Endometrial microvascular endothelial cells (primary cell): ENCODE results near the gene STK38. TPM values are rescaled to one million over a fixed set of nuclear protein-coding genes. Genes with fewer than 3 reads are reported as not detected.
"Not testable (repeated sequence)": the region's sequence is repeated elsewhere in the genome, so short reads cannot be mapped to it uniquely, and the experiment has no call there.

Experiments used
- in situ Hi-C: cut with HindIII; loops from 2 replicates; pipeline ENCODE4 v1.10.0; 2017; ENCODE audit warnings: low sequenced_read_pairs, low pct_unique_long_range_greater_than_20kb; ENCODE audit errors: inconsistent ontology term
- total RNA-seq: library from RNA; depleted of rRNA; stranded (reverse); fragments of >200 nt; gene quantifications from one replicate; pipeline ENCODE4 v1.2.3, GENCODE V29; 2015; ENCODE audit errors: inconsistent ontology term

STK38 gene
- total RNA-seq, result 22.5 TPM

GRCh38 chr6:36546920-36547645 is at the start of gene STK38:
TSS of gene STK38 (minus strand) at chr6:36547479. CDS start at chr6:36540202, 7,277 bp downstream.
- in situ Hi-C loops, result loop anchor here (10.0 kb wide), 1 partner anchor 48 kb away; the partner anchor contains the start of gene SRSF3

DNA sequence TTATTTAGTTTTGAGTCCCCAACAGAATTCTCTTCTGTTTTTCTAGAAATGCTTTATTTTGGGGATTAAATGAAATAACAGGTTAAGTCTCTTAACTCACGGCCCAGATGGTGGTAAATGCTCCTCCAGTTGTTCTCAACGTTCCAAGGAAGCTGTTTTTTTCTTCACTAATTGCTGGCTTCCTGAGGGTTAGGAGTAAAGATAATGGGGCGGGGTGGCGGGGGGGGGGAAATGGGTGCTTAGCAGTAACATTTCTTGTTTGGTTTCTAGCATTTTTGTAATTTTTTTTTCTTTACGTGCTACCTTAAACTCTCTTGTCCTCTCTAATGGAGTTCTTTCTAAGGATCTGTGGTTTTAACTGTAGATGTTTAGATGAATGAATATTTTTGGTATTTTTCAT is 49.1 kb upstream of the STK38 start:
- in situ Hi-C loops, result loop anchor here (10.0 kb wide), 1 partner anchor 52 kb away; the partner anchor contains the start of gene STK38

GRCh38 chr6:36594816-36595643 is 47.8 kb upstream of the STK38 start:
- in situ Hi-C loops, result loop anchor here (10.0 kb wide), 1 partner anchor 50 kb away; the partner anchor contains the start of gene STK38

- in situ Hi-C loops, result loop anchor here (10.0 kb wide), 1 partner anchor 49 kb away; the partner anchor contains the start of gene STK38
Observed at GRCh38 chr6:36594029-36594815, 46.9 kb upstream of the STK38 start, which contains the start of gene SRSF3. TSS of gene SRSF3 (plus strand) at chr6:36594362. CDS start at chr6:36596763, 2,401 bp downstream.

DNA sequence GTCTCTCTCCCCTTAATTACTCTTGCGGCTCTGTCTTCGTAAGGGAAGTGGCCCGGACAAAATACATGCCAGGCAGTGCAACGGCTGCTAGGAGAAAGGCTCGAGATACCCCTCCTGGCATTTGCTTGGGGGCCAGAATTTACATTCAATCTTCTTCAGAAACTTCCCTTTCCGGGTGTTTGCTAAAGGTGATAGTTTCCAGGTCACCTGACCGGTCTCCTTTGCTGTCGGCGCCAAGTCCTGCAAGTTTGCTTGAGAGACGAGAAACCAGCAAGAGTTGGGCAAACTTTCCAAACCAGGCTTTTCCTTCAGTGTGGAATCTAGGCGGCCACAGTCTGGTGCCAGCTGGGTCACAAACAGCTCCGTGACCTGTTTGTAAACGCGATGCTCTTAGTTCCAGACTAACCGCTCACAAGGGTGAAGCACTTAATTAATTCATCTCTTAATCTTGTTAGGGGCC is 46.3 kb upstream of the STK38 start:
- in situ Hi-C loops, result loop anchor here (10.0 kb wide), 1 partner anchor 49 kb away; the partner anchor contains the start of gene STK38

DNA sequence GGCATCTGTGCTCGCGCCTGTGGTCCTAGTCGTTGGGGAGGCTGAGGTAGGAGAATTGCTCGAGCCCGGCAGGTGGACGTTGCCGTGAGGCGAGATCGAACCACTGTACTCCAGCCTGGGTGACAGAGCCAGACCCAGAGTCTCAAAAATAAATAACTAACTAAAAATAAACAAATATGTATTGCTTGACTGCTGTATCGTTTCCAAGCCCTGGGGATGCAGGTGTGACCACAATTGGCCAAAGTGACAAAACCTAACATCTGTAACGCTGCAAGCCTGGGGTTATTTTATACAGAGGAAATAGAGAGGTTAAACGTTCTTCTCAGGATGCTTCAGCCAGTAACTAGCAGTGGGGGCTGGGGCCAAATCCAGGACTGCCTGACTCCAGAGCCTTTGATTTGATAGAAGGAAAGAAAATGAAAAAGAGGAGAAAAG is 45.0 kb upstream of the STK38 start:
- in situ Hi-C loops, result loop anchor here (10.0 kb wide), 1 partner anchor 47 kb away; the partner anchor contains the start of gene STK38

DNA sequence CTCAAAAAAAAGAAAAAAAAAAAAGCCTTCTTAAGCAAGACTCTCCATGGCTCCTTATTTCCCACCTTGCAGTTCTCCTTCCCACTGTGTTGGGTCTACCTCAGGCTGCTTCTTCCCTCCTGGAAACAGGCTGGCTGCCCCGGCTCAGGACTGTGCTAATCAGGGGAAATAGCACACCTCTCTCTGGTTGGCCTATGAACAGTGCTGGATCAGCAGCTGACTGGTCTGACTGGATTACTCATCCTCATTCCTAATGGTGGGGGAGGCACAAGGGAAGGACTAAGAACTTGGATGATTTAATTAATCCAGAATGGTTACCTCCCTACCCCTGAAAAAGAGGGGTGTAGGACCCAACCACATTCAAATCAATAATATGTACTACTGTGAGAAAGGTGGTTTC is 43.0 kb upstream of the STK38 start:
- in situ Hi-C loops, result loop anchor here (10.0 kb wide), 1 partner anchor 45 kb away; the partner anchor contains the start of gene STK38

DNA sequence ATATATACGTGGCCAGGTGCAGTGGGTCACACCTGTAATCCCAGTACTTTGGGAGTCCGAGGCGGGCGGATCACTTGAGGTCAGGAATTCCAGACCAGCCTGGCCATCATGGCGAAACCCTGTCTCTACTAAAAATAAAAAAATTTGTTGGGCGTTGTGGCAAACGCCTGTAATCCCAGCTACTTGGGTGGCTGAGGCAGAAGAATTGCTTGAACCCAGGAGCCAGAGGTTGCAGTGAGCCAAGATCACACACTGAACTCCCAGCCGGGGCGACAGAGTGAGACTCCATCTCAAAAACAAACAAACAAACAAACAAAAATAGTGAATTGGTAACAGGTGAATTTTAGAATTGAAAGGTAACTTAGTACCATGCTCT is 41.7 kb upstream of the STK38 start:
- in situ Hi-C loops, result not testable (repeated sequence)

DNA sequence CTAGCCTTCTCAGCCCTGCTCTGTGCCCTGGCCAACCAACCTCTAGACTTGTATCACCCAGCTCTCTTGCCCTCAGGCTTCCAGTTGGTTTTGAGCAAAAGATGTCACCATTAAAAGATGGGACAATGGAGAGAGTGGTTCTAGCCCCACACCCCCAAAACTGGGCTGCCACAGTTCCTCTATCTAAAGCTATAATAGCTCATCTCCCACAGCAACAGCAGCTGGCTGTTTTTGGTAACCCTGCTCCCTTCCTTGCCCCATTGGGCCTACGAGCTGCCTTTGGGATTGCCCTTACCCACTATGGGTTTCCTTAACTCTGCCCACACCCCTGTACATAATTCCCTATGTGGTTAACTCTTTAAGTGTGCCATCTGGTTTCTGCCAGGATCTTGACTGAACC is 39.3 kb upstream of the STK38 start:
- in situ Hi-C loops, result no loop called here

- in situ Hi-C loops, result no loop called here
Observed at GRCh38 chr6:36581716-36582115, 34.4 kb upstream of the STK38 start.

- in situ Hi-C loops, result no loop called here
Observed at GRCh38 chr6:36580184-36580526, 32.9 kb upstream of the STK38 start.

DNA sequence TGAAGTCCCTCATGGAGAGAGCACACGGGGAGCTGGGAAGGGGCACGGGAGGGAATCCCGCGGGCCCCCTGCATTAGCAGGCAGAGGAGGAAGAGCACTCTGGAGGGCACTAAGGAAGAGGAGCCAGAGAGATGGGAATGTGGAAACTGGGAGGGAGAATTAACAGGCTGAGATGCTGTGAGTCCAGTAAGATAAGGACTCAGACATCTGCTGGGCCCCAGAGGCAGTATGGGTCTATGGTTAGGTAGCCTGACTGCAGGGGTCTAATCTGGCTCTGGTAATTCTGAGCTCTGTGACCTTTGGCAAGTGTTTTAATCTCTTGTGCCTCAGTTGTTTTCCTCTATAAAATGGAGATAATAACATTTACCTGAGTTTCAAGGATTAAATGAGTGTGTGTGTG is 31.2 kb upstream of the STK38 start:
- in situ Hi-C loops, result no loop called here

DNA sequence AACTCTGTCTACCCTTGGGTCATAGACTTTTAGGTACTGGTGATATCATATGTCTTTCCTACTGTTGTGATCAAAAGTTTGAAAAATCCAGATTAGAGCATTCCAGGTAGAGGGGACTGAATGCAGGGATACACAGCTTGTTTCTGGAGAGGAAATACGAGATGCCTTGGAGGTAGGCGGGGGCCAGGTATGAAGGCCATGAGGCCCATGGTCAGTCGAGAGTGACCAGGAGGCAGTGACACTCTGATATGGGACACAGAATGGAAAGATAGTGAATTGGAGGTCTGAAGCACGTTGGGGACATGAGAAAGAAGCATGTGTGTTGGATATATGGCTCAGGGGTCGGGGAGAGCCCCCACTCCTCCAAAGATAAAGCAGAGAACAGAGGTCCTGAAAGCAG is 30.8 kb upstream of the STK38 start:
- in situ Hi-C loops, result no loop called here

DNA sequence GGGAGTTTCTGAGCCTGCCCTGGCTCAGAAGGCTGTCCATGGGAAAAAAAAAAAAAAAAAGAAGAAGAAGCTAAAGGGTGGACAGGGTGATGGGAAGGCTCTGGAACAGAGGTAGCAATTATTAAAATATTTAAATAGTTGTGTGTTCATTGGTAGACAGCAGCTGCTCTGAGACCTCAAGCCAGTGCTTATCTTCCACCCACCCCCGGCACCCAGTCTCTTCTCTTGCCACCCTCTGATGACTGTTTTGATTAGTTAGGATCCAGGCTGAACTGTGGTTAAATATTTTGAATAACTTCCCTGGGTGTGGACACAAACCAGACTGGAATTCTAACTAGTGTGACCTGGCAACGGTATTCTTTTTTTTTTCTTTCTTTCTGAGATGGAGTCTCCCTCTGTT is 30.0 kb upstream of the STK38 start:
- in situ Hi-C loops, result no loop called here

GRCh38 chr6:36576578-36576977 is 29.3 kb upstream of the STK38 start:
- in situ Hi-C loops, result no loop called here

- in situ Hi-C loops, result no loop called here
Observed at GRCh38 chr6:36574679-36575078, 27.4 kb upstream of the STK38 start.

- in situ Hi-C loops, result not testable (repeated sequence)
Observed at GRCh38 chr6:36572353-36573311, 25.4 kb upstream of the STK38 start.
